Measurements from ENCODE around the gene TEDC1.

GRCh38 chr14:105493921-105494605 is 3.0 kb downstream of the TEDC1 start:
- TF ChIP-seq EZH2 (IDR thresholded peaks at IDR 0.05; ENCODE audit: borderline replicate concordance, low read depth, low read length, poor library complexity, severe bottlenecking), result no peak
- TF ChIP-seq, protein P1, sequence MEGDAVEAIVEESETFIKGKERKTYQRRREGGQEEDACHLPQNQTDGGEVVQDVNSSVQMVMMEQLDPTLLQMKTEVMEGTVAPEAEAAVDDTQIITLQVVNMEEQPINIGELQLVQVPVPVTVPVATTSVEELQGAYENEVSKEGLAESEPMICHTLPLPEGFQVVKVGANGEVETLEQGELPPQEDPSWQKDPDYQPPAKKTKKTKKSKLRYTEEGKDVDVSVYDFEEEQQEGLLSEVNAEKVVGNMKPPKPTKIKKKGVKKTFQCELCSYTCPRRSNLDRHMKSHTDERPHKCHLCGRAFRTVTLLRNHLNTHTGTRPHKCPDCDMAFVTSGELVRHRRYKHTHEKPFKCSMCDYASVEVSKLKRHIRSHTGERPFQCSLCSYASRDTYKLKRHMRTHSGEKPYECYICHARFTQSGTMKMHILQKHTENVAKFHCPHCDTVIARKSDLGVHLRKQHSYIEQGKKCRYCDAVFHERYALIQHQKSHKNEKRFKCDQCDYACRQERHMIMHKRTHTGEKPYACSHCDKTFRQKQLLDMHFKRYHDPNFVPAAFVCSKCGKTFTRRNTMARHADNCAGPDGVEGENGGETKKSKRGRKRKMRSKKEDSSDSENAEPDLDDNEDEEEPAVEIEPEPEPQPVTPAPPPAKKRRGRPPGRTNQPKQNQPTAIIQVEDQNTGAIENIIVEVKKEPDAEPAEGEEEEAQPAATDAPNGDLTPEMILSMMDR (conservative IDR thresholded peaks at IDR 0.05; ENCODE audit: low read depth, low read length), result no peak
